ENCODE measurements around the gene MERTK.
"Not testable (repeated sequence)": the region's sequence is repeated elsewhere in the genome, so short reads cannot be mapped to it uniquely, and the experiment has no call there.

MERTK gene

GRCh38 chr2:112019569-112019982, 121.2 kb downstream of the MERTK start:
- no peak for DNase-seq

DNA sequence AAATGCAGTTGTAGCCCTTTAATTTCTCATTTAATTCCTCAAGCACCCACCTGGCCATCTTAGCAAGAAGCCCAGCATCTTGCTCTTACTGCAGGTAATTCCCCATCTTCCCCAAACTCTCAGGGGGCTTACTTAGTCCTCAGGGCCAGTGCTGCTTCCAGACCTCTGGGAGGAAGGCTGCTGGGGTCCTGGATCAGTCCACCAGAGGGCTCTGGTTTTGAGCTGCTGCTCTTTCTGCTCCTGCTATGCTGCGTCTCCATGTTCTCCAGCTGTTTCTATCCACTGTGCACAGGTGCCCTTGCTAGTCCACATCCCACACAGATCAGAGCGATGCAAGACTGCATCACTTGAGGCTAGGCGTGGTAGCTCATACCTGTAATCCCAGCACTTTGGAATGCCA, 122.2 kb downstream of the MERTK start:
- no peak for DNase-seq

DNA sequence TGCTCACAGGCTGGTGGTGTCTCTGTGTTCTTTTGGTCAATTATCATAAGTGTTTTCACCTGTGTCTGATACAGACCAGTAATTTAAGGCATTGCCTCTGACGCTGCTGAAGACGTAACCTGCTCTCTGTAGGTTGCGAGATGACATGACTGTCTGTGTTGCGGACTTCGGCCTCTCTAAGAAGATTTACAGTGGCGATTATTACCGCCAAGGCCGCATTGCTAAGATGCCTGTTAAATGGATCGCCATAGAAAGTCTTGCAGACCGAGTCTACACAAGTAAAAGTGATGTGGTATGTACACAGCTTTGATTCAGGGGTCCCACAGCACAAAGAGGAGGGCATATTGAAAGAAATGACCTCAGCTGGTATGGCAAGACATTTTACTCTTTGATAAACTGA, 122.9 kb downstream of the MERTK start:
- DNase-seq = no peak

DNA sequence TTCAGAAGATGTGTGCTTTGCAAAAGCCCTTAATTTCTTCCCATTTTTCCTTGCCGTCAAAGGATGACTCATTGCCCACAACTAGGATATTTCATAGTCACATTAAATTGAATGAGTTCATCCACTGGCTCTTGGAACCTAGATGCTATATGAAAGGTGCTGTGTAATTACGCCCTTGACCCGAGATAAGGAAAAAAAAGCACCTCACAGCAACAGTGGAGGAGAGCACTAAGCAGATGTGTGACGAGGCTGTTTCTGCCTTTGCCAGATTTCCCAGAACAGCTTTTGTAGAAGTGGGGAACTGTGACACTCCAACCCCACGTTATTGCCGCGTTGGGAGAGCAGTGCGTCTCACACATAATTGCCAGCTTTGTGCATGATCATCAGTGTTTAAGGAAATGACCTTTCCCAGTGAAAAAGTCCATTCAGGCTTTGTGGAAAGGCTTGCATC, 123.4 kb downstream of the MERTK start:
- no peak for DNase-seq

DNA sequence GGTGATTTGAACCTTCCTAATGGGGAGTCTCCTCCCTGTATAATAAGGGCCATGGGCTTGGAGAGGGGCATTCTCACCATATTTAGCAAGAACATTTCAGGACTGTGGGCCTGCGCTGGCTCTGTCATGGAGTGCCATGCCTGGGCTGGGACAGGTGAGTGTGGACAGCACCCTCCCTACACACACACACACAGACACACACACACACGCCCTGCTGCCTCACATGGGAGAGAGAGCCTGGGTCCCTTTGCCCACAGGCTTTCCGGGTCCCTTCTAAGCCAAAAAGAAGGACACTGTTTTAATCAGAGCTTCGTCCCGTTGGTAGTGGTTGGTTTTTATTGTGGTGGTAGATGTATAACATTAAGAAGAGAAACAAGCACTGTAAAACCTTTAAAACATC, 125.3 kb downstream of the MERTK start:
- no peak for DNase-seq

GRCh38 chr2:112024231-112024630, 125.8 kb downstream of the MERTK start:
- no peak for DNase-seq

DNA sequence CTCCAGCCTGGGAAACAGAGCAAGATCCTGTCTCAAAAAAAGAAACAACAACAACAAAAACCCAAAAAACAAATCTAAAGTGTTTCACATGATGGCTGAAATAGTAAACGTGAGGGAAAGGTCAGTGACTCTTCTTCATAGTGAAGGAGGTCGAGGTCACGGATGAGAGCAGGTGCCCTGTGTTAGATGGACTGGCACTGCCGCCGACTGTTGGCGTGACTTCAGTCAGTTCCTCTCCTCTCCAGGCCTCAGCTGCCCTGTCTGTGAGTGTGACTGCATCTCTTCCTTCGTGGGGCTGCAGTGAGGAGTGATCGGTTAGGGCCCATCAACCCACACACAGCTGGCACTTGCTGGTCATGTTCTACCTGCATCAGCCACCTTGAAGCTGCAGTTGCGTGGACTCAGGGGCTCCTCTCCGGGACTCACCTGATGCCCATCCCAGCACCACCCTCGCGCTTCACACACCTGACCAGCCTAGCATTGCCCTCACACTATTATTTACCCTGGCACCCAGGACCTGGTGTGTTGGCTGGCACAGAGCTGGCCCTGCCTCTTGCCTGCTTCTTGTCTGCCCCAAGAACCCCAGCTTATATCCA, 126.6 kb downstream of the MERTK start:
- DNase-seq = no peak

- DNase-seq = no peak
Measured at GRCh38 chr2:112026509-112026908, 128.1 kb downstream of the MERTK start.

GRCh38 chr2:112027767-112028166, 129.4 kb downstream of the MERTK start:
- DNase-seq = no peak

- DNase-seq = no peak
Measured at GRCh38 chr2:112029164-112029563, 130.8 kb downstream of the MERTK start.

DNA sequence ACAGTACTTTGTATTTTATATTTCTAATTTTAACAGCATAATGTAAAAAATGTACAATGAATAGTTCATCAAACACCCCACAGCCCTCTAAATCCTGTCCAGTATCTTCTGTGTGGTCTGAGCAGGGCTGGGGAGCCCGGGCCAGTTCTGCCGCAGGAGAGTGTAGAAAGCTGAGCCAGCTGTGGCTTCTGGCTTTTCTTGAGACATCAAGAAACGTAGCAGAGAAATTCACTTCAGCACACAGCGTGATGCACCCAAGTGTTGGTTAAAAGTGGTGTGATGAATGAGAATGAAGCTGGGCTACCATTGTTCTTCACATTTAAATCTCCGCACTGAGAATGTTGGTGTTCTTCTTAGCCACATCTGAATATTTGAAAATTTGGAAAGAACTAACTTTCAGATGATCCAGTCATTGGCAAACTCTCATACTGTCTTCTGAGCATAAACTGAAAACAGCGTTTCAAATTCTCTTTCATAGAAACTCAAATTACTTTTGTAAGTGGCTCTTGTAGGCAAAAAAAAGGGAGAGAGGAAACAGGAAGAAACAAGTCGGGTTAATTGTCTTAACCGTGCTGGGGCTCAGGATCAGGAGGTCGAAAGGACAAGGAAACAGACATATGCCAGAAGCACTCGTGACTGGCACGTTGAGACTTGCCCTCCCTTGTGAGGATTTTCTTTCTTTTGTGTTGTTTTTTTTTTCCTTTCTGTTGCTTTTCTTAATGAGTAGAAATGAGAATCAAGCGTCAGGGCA, 133.2 kb downstream of the MERTK start:
- DNase-seq = no peak

GRCh38 chr2:112032224-112032586, 133.8 kb downstream of the MERTK start:
- no peak for DNase-seq

DNA sequence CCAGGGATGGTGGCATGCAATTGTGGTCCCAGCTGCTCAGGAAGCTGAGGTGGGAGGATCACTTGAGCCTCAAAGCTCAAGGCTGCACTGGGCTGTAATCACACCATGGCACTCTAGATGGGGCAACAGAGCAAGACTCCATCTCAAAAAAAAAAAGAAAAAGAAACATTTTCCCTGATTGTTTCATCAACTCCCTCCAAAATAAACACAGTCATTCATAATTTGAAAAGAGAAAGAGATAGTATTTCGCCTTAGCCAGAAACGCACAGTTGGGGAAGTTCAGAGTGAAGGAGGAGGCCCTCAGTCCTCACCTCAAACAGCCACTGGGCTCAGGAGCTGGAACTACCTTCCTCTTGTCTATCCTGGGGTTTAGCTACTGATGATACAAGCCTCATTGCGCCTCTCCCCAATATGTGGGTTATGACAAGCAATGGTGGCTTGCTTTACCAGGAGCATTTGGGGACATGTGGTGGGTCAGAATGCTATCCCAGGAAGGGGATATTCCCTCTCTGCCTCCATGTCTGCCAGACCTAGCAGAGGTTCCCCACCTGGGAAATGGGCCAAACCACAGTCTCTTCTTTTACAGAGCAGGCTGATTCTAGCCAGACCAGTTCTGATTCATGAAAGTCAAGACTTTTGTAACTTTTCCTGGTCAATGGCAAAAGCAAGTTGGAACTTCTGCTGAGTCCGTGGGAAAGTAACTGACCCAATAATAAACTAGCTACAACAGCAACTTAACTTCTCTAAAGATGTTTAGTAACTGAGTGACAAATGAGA, 134.5 kb downstream of the MERTK start:
- no peak for DNase-seq

- no peak for DNase-seq
Measured at GRCh38 chr2:112033600-112033999, 135.2 kb downstream of the MERTK start.

- DNase-seq = no peak
Measured at GRCh38 chr2:112034924-112035323, 136.5 kb downstream of the MERTK start.

- DNase-seq = no peak
Measured at GRCh38 chr2:112035786-112036185, 137.4 kb downstream of the MERTK start.

DNA sequence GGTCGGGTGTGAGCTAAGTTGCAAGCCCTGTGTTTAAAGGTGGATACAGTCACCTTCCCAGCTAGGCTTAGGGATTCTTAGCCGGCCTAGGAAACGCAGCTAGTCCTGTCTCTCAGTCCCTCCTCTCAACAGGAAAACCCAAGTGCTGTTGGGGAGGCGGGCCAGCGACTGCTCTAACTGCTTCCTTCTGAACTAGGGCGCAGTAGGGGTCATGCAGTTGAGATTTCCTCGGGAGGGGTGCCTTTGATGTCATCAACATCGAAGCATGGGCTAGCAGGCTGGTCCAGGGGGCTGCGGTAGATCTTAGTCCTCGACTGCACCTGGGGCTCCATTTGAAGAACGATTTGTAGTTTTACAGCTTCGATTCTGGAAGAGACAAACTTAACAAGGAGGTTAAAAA, 141.1 kb downstream of the MERTK start:
- DNase-seq = not testable (repeated sequence)

DNA sequence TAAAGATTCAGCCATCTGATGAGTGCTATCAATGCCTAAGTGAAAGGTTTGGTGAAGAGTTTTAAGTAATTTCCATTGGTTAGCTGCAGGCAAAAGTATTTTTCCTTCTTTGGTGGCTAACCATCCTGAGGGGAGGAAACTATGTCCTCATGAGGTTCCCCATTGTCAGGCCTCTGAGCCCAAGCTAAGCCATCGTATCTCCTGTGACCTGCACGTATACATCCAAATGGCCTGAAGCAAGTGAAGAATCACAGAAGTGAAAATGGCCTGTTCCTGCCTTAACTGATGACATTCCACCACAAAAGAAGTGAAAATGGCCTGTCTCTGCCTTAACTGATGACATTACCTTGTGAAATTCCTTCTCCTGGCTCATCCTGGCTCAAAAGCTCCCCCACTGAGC, 141.7 kb downstream of the MERTK start:
- not testable (repeated sequence) for DNase-seq

DNA sequence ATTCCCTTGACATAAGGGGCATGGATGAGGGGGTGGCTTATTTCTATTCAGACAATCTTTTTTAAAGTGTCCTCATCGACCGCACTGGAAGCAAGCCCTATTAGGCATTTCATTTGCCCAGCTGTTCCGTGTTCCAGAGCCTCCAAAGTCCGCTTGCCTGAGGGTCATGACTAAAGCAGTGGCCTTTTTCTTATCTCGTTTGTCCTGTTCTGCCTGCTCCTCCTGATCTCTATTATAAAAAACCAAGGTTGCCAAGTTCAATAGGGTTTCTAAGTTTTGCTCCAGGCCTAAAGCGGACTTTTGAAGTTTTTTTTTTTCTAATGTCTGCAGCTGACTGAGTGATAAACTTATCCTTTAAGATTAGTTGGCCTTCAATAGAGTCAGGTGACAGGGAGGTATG, 143.1 kb downstream of the MERTK start:
- DNase-seq = not testable (repeated sequence)

- no peak for DNase-seq
Measured at GRCh38 chr2:112045446-112046014, 147.1 kb downstream of the MERTK start.

- DNase-seq = no peak
Measured at GRCh38 chr2:112046231-112046630, 147.8 kb downstream of the MERTK start.

- no peak for DNase-seq
Measured at GRCh38 chr2:112047537-112048235, 149.3 kb downstream of the MERTK start.

- no peak for DNase-seq
Measured at GRCh38 chr2:112048236-112048592, 149.8 kb downstream of the MERTK start.

Data from activated effector memory CD4-positive, alpha-beta T cell treated with Interleukin-2 at 50 U/mL for 16 hours (primary cell).